Psoas muscle (tissue), 8 donors: ENCODE data around the gene PTPRO. TPM values are rescaled to one million over a fixed set of nuclear protein-coding genes. Genes with fewer than 3 reads are reported as not detected.
"Not testable (repeated sequence)": the region's sequence is repeated elsewhere in the genome, so short reads cannot be mapped to it uniquely, and the experiment has no call there.

Experiments
- ATAC-seq, 4 donors: fragments of 200-7000 bp; cut with Tn5 transposase; one replicate each; pipeline ENCODE4 v1.9.1; 2020; ENCODE audit warnings: moderate library complexity in 3 of 4, mild to moderate bottlenecking in 2 of 4
- DNase-seq, 2 donors: peaks; one replicate each; pipeline ENCODE4 v3.0.0-alpha.2; 2020
- H3K27ac ChIP-seq: fragments of 200-600 bp; one replicate; pipeline ENCODE4 v1.8.0; 2022
- H3K27me3 ChIP-seq, 3 donors: fragments of 200-600 bp in 1 of 3; one replicate each; pipeline versions ENCODE4 v1.6.1 to v1.8.0; 2013 to 2022; ENCODE audit warnings: low read length in 2 of 3, mild to moderate bottlenecking in 2 of 3, moderate library complexity in 1 of 3; ENCODE audit not compliant: insufficient read depth in 3 of 3
- H3K36me3 ChIP-seq, 2 donors: fragments of 200-600 bp in 1 of 2; one replicate each; pipeline versions ENCODE4 v1.6.1 to v1.8.0; 2013 to 2022; ENCODE audit warnings: low read depth in 1 of 2, mild to moderate bottlenecking in 1 of 2, moderate library complexity in 1 of 2; ENCODE audit not compliant: insufficient read depth in 1 of 2
- H3K4me1 ChIP-seq: fragments of 200-600 bp; one replicate; pipeline ENCODE4 v1.8.0; 2022
- H3K4me3 ChIP-seq: fragments of 200-600 bp; one replicate; pipeline ENCODE4 v1.8.0; 2022; ENCODE audit warnings: mild to moderate bottlenecking
- H3K9me3 ChIP-seq: fragments of 200-600 bp; one replicate; pipeline ENCODE4 v1.8.0; 2022
- CTCF ChIP-seq: fragments of 200-600 bp; IDR thresholded peaks from one replicate; pipeline ENCODE4 v1.8.0; 2022; ENCODE audit warnings: antibody characterized with exemption
- WGBS, 3 donors: extraction: QIAGEN DNeasy Blood & Tissue Kit; methylation state at CpG; one replicate each; pipeline versions ENCODE4 v1.1.6 to v1.1.7; 2013; 5-methylcytosine and 5-hydroxymethylcytosine counted together
- intact Hi-C, 2 donors: fragments of 100-400 bp; cut with DNase I; formaldehyde crosslinking; loops; one replicate each; pipeline versions ENCODE4 v1.11.0 to v1.14.2; 2022
- polyA plus RNA-seq, 3 donors: library from polyadenylated mRNA; stranded (reverse); fragments of 200-250 nt; gene quantifications; one replicate each; pipeline ENCODE4 v1.2.3, GENCODE V29; 2013
- total RNA-seq, 4 donors: library from RNA; stranded (reverse); fragmentation: NEBNext Ultra II Directional in 2 of 4; extraction: Animal tissue kit (Norgen Biotek cat#: 25700) in 2 of 4; gene quantifications; one replicate each; pipeline versions ENCODE4 v1.2.1 to v1.2.4, GENCODE V29; 2021 to 2023
- donor health status: healthy with polysubstance abuse.
- donor health status: DM: no; HTN: no; CAD: no; lungs with moderate emphysema.
- donor health status: Bipolar disorder and iron deficiency.
- donor health status: healthy.
- donor health status: DM: yes; HTN: yes; CAD: no.
- donor health status: DM: no; HTN: no; CAD: no.
- donor health status: DM: no; HTN: no; CAD: no.
- donor health status: DM: yes; HTN: yes; CAD: no.

PTPRO gene
- total and polyA plus RNA-seq, 7 donors = 0.21 to 2.3 (median 0.45) TPM

DNA sequence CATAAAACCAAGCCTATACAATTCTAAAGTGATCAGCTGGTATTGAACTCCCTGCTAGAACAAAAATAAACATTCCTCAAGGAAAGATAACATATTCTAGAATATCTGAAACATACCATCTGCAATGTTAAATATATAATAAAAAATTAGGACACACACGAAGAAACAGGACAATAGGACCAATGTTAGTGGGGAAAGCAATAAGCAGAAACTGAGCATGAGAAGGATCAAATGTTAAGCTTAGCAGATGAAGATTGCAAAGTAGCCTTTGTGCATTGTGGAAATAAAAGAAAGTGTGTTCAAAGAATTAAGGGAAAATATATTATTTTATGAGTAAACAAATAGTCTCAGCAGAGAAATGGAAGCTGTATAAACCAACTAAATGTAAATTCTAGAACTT is 286.1 kb downstream of the PTPRO start:
- Histone ChIP-seq H3K27ac (no peak overlapping the region), H3K4me1 (no peaks in the 10 kb centered on the region), H3K4me3 (no peak overlapping the region), H3K9me3 (peaks cover 8% of the 10 kb centered on the region), H3K36me3 (no peaks in the 10 kb centered on the region), H3K27me3 (no peaks in the 10 kb centered on the region)
- TF ChIP-seq CTCF = no peak
- ATAC-seq (no peak), DNase-seq (no peak)
- intact Hi-C loops = no loop called here
- WGBS, 3 donors = 49 to 68% (median 63%) methylated on average over 1 of the region's 1 CpG

- no peaks in the 10 kb centered on the region for H3K36me3 ChIP-seq
- WGBS, 3 donors = 73 to 86% (median 85%) methylated on average over 1 of the region's 1 CpG
- H3K9me3 ChIP-seq = peaks cover 11% of the 10 kb centered on the region
- no peaks in the 10 kb centered on the region for H3K27me3 ChIP-seq
- H3K27ac ChIP-seq = no peak overlapping the region
- intact Hi-C loops = no loop called here
- ATAC-seq = no peak
- DNase-seq = no peak
- H3K4me3 ChIP-seq = no peak overlapping the region
- no peak for TF ChIP-seq CTCF
- no peaks in the 10 kb centered on the region for H3K4me1 ChIP-seq
These were observed 286.6 kb downstream of the PTPRO start for GRCh38 chr12:15608941-15609340.

DNA sequence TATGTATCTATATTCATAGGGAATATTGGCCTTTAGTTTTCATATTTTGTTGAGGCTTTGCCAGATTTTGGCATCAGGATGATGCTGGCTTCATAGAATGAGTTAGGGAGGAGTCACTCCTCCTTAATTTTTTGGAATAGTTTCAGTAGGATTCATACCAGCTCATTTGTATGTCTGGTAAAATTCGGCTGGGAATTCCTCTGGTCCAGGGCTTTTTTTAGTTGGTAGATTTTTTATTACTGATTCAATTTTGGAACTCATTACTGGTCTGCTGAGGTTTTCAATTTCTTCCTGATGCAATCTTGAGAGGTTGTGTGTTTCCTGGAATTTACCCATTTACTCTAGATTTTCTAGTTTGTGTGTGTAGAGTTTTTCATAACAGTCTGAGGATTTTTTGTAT is 291.7 kb downstream of the PTPRO start:
- intact Hi-C loops = no loop called here
- H3K4me3 ChIP-seq = no peak overlapping the region
- ATAC-seq (no peak), DNase-seq (no peak)
- no peaks in the 10 kb centered on the region for H3K4me1 ChIP-seq
- TF ChIP-seq CTCF = no peak
- WGBS, 3 donors = 30 to 48% (median 47%) methylated on average over 1 of the region's 1 CpG
- peaks cover 11% of the 10 kb centered on the region for H3K9me3 ChIP-seq
- no peaks in the 10 kb centered on the region for H3K27me3 ChIP-seq
- no peak overlapping the region for H3K27ac ChIP-seq
- no peaks in the 10 kb centered on the region for H3K36me3 ChIP-seq

DNA sequence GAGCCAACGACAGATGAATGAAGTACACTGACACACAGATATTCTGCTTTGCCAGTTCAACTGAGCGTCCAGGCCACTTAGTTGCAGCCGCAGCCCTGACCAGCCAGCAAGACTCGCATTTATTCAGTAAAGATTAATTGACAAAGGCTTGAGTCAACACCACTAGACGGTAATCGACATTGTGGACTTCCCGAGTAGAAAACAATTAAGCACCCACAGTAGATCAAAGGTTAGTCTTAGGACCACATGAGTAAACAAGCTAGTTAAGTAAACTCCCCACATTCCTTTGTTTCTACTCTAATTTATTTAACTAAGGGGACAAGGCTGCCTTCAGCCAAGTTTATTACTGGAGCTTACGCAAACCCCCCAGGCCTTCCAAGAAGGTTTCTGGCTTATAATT is 294.2 kb downstream of the PTPRO start:
- H3K4me3 ChIP-seq, DNase-seq, H3K4me1 ChIP-seq, ATAC-seq, intact Hi-C loops, H3K36me3 ChIP-seq, H3K27me3 ChIP-seq, H3K27ac ChIP-seq: not testable (repeated sequence)
- peaks cover 11% of the 10 kb centered on the region for H3K9me3 ChIP-seq
- WGBS, 3 donors = 95 to 98% (median 96%) methylated on average over 8 of the region's 8 CpGs

- no peaks in the 10 kb centered on the region for H3K9me3 ChIP-seq
- intact Hi-C loops = no loop called here
- no peak for TF ChIP-seq CTCF
- H3K36me3 ChIP-seq = peaks cover 0 to 36% of the 10 kb centered on the region in 2 donors
- 78 to 84% (median 80%) methylated on average over 4 of the region's 4 CpGs for WGBS, 3 donors
- ATAC-seq (no peak), DNase-seq (no peak)
- no peak overlapping the region for H3K4me3 ChIP-seq
- H3K27me3 ChIP-seq = no peaks in the 10 kb centered on the region
- H3K4me1 ChIP-seq = no peaks in the 10 kb centered on the region
- H3K27ac ChIP-seq = no peak overlapping the region
These were observed 298.6 kb downstream of the PTPRO start for GRCh38 chr12:15620741-15621539.
